GM12878 (cell line): ENCODE measurements around the gene PDE10A. TPM values are rescaled to one million over a fixed set of nuclear protein-coding genes. Genes with fewer than 3 reads are reported as not detected.
A peak's percentile ranks its signal among the peaks of the same experiment; 100 is the strongest.

ENCODE experiments used
- ATAC-seq: fragments of 200-7000 bp; cut with Tn5 transposase; 3 replicates; pipeline ENCODE4 v1.9.1; 2020; ENCODE audit warnings: mild to moderate bottlenecking, moderate library complexity
- BruUV-seq: library from RNA; stranded (reverse); fragments of 400-500 nt; replicated peaks from 2 replicates; lab custom pipeline; 2021; lab: Mats Ljungman, UMichigan
- CTCF ChIA-PET: fragments of 300-600 bp; sonication (Branson Sonifier 250); formaldehyde crosslinking; extraction: SDS; loops from one replicate; lab custom pipeline; 2021; ENCODE audit warnings: inconsistent platforms; lab: Yijun Ruan, JAX
- POLR2A ChIA-PET: fragments of 350-600 bp; formaldehyde crosslinking; extraction: SDS; loops from one replicate; lab custom pipeline; 2021; ENCODE audit warnings: inconsistent platforms; lab: Charles Lee
- RAD21 ChIA-PET: fragments of 300-600 bp; sonication (Branson Sonifier 250); formaldehyde crosslinking; loops from one replicate; lab custom pipeline; 2023; ENCODE audit warnings: antibody characterized with exemption; ENCODE audit not compliant: unreplicated experiment; lab: Charles Lee
- SMC1A ChIA-PET: fragments of 300-600 bp; sonication (Branson Sonifier 250); formaldehyde crosslinking; loops from one replicate; lab custom pipeline; 2023; ENCODE audit not compliant: unreplicated experiment, uncharacterized antibody; lab: Charles Lee
- DNase-seq: peaks from one replicate; pipeline ENCODE4 v3.0.0-alpha.2; 2011; ENCODE audit warnings: low read depth, low spot score
- FAIRE-seq: peaks from 3 replicates; lab custom pipeline; 2011; peaks lifted over from hg19 to GRCh38; lab: Jason Lieb, UNC
- H2AFZ ChIP-seq: 2 replicates; pipeline ENCODE4 v1.6.0; 2011; ENCODE audit warnings: low read depth, low read length, control low read depth; ENCODE audit not compliant: control insufficient read depth
- H3K27ac ChIP-seq: 2 replicates; pipeline ENCODE4 v1.5.1; 2011; ENCODE audit warnings: control low read depth; ENCODE audit not compliant: control insufficient read depth, insufficient read depth
- H3K27me3 ChIP-seq, 2 experiments: replicated peaks in 1 of 2; 2 replicates each; pipeline versions ENCODE4 v1.6.0 to v1.6.1; 2011; ENCODE audit warnings: low read length in 1 of 2; ENCODE audit not compliant: control insufficient read depth in 2 of 2, insufficient read depth in 2 of 2
- H3K36me3 ChIP-seq, 2 experiments: 2 replicates each; pipeline ENCODE4 v1.5.1; 2011; ENCODE audit warnings: low read length in 1 of 2; ENCODE audit not compliant: control insufficient read depth in 2 of 2, insufficient read depth in 2 of 2
- H3K4me1 ChIP-seq: 2 replicates; pipeline ENCODE4 v1.6.1; 2011; ENCODE audit warnings: mild to moderate bottlenecking, low read length, moderate library complexity, mixed read lengths; ENCODE audit not compliant: control insufficient read depth, insufficient read depth
- H3K4me2 ChIP-seq: 2 replicates; pipeline ENCODE4 v1.6.0; 2011; ENCODE audit warnings: control low read depth; ENCODE audit not compliant: control insufficient read depth, insufficient read depth
- H3K4me3 ChIP-seq: fragments of 200-600 bp; sonication (generic); 2 replicates; pipeline ENCODE4 v1.5.1; 2016
- H3K79me2 ChIP-seq: 2 replicates; pipeline ENCODE4 v1.6.0; 2011; ENCODE audit warnings: low read length; ENCODE audit not compliant: control insufficient read depth, insufficient read depth
- H3K9ac ChIP-seq: 2 replicates; pipeline ENCODE4 v1.8.0; 2011; ENCODE audit warnings: low read length, control low read depth, mixed read lengths; ENCODE audit not compliant: control insufficient read depth, insufficient read depth
- H3K9me3 ChIP-seq: replicated peaks from 3 replicates; pipeline ENCODE4 v1.5.1; 2011; ENCODE audit warnings: mild to moderate bottlenecking, low read length; ENCODE audit not compliant: control insufficient read depth, insufficient read depth
- H4K20me1 ChIP-seq: 2 replicates; pipeline ENCODE4 v1.6.0; 2011; ENCODE audit not compliant: control insufficient read depth, insufficient read depth
- ATF7 ChIP-seq: fragments of 450-650 bp; IDR thresholded peaks from 2 replicates; pipeline ENCODE4 v1.6.1; 2016; ENCODE audit warnings: low read depth, mild to moderate bottlenecking
- IRF3 ChIP-seq: fragments of 450-650 bp; IDR thresholded peaks from 2 replicates; pipeline ENCODE4 v1.6.1; 2014; ENCODE audit warnings: mild to moderate bottlenecking
- MEF2B ChIP-seq: fragments of 450-650 bp; IDR thresholded peaks from 2 replicates; pipeline ENCODE4 v1.6.1; 2018; ENCODE audit warnings: mild to moderate bottlenecking, moderate library complexity; ENCODE audit not compliant: partially characterized antibody, poor library complexity, severe bottlenecking
- TCF3 ChIP-seq: IDR thresholded peaks from 2 replicates; pipeline ENCODE4 v1.6.1; 2012; ENCODE audit warnings: low read depth, mild to moderate bottlenecking, low read length, borderline replicate concordance; ENCODE audit not compliant: insufficient read depth
- ZNF384 ChIP-seq: IDR thresholded peaks from 2 replicates; pipeline ENCODE4 v1.6.1; 2012; ENCODE audit warnings: low read depth, mild to moderate bottlenecking, low read length, improper control_type of control experiment, borderline replicate concordance
- WGBS: methylation state at CpG from one replicate; pipeline ENCODE4 v1.1.6; 2016; ENCODE audit warnings: low lambda C conversion rate; ENCODE audit not compliant: insufficient replicate concordance, insufficient coverage; ENCODE audit errors: missing lambda C conversion rate; 5-methylcytosine and 5-hydroxymethylcytosine counted together
- in situ Hi-C: fragments of 300-500 bp; cut with MboI; formaldehyde crosslinking; loops from 9 replicates; pipeline ENCODE4 v1.14.3; 2018; ENCODE audit warnings: mixed read lengths
- intact Hi-C: fragments of 100-400 bp; cut with micrococcal nuclease; formaldehyde crosslinking; loops from one replicate; pipeline ENCODE4 v1.14.2; 2022; ENCODE audit not compliant: unreplicated experiment
- polyA plus RNA-seq, 11 experiments: library from polyadenylated mRNA; depleted of rRNA in 4 of 11; unstranded in 6 of 11; stranded (reverse) in 5 of 11; fragments of >200 nt; fragmentation: Nextera tagmentation in 4 of 11; fragmentation: Illumina TruSeq in 1 of 11; extraction: Ambion mirVana in 4 of 11; extraction: Trizol in 1 of 11; gene quantifications; 1 replicate in 1 of 11; 2 replicates in 10 of 11; pipeline versions ENCODE4 v1.2.1 to v1.2.3, GENCODE V29; 2011 to 2016; ENCODE audit warnings: inconsistent platforms in 2 of 11, missing spikeins in 2 of 11, low read depth in 1 of 11
- total RNA-seq, 4 experiments: library from RNA; depleted of rRNA in 3 of 4; stranded (reverse); fragments of >200 nt in 3 of 4; fragmentation: Illumina TruSeq in 1 of 4; extraction: Trizol in 1 of 4; gene quantifications; 2 replicates each; pipeline versions ENCODE4 v1.2.1 to v1.2.3, GENCODE V29; 2013 to 2021
- TF ChIP-seq, protein P1 (sequence below): IDR thresholded peaks from 2 replicates; pipeline ENCODE4 v1.6.1; 2011; ENCODE audit warnings: low read depth, low read length, improper control_type of control experiment, borderline replicate concordance

Gene PDE10A
- total and polyA plus RNA-seq, 10 of the 15 experiments (the other 5 are each of a cell fraction or from before 2014, with no cell fraction given), result under 0.01 to 1.3 (median 0.03) TPM; not detected in 2

- TF ChIP-seq TCF3, result no peak
- TF ChIP-seq ZNF384, result no peak
- no peak for TF ChIP-seq IRF3
These were observed 10.3 kb downstream of the PDE10A start (continued) for GRCh38 chr6:165652766-165653165.

- Histone ChIP-seq H3K79me2 (no peaks in the 10 kb centered on the region), H3K4me3 (no peak overlapping the region), H3K9ac (no peak overlapping the region)
- CTCF ChIA-PET, result interaction anchor here (1.1 kb wide), 1 partner anchor 209 kb away, joined by 4 read pairs; no protein-coding TSS in a partner anchor
- TF ChIP-seq ATF7 (peak; percentile 42; the same call in 1 of the 2 replicates), MEF2B (no peak)
- TF ChIP-seq, protein P1, sequence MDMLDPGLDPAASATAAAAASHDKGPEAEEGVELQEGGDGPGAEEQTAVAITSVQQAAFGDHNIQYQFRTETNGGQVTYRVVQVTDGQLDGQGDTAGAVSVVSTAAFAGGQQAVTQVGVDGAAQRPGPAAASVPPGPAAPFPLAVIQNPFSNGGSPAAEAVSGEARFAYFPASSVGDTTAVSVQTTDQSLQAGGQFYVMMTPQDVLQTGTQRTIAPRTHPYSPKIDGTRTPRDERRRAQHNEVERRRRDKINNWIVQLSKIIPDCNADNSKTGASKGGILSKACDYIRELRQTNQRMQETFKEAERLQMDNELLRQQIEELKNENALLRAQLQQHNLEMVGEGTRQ, result no peak
- TF ChIP-seq, all 136 proteins: peak for 1
- Histone ChIP-seq H3K4me1 (no peaks in the 10 kb centered on the region), H3K4me2 (no peak overlapping the region), H3K36me3 (no peaks in the 10 kb centered on the region), H2AFZ (no peak overlapping the region), H3K9me3 (no peaks in the 10 kb centered on the region), H3K27me3 (no peaks in the 10 kb centered on the region; a peak in 1 of 4 replicates), H4K20me1 (no peaks in the 10 kb centered on the region), H3K27ac (no peak overlapping the region)
- FAIRE-seq, result no peak
- peak; percentile 75 for ATAC-seq
- RAD21 ChIA-PET, result no interaction called here
- in situ Hi-C loops (no loop called here), intact Hi-C loops (no loop called here)
- BruUV-seq, result no TSS peak
- DNase-seq, result no peak
- 15% methylated on average over 11 of the region's 11 CpGs for WGBS
- POLR2A ChIA-PET, result no interaction called here
- SMC1A ChIA-PET, result no interaction called here
These were observed 13.6 kb downstream of the PDE10A start for GRCh38 chr6:165649166-165650137.
